HEK293 (cell line): ENCODE results near the gene ZBTB20.

ENCODE experiments used
- OVOL3 ChIP-seq: fragments of 450-650 bp; formaldehyde crosslinking; IDR thresholded peaks from 2 replicates; pipeline ENCODE4 v1.5.1; 2016; ENCODE audit warnings: missing biosample characterization, missing genetic modification characterization
- TCF7L2 ChIP-seq: IDR thresholded peaks from 2 replicates; pipeline ENCODE4 v1.6.1; 2011; ENCODE audit warnings: low read depth, mild to moderate bottlenecking, inconsistent platforms, low read length, moderate library complexity, borderline replicate concordance
- ZBTB8A ChIP-seq: fragments of 450-650 bp; formaldehyde crosslinking; IDR thresholded peaks from 2 replicates; pipeline ENCODE4 v1.5.1; 2016; ENCODE audit warnings: missing biosample characterization, missing genetic modification characterization
- ZNF146 ChIP-seq: fragments of 450-650 bp; formaldehyde crosslinking; IDR thresholded peaks from 2 replicates; pipeline ENCODE4 v1.5.1; 2016; ENCODE audit warnings: missing biosample characterization, missing genetic modification characterization
- ZNF280D ChIP-seq: fragments of 450-650 bp; formaldehyde crosslinking; IDR thresholded peaks from 2 replicates; pipeline ENCODE4 v1.5.1; 2016; ENCODE audit warnings: missing biosample characterization, missing genetic modification characterization
- ZNF529 ChIP-seq: fragments of 450-650 bp; formaldehyde crosslinking; IDR thresholded peaks from 2 replicates; pipeline ENCODE4 v1.5.1; 2017; ENCODE audit warnings: missing genetic modification characterization, missing biosample characterization; ENCODE audit not compliant: insufficient replicate concordance
- ZNF707 ChIP-seq: fragments of 450-650 bp; formaldehyde crosslinking; IDR thresholded peaks from 2 replicates; pipeline ENCODE4 v1.5.1; 2016; ENCODE audit warnings: missing biosample characterization, missing genetic modification characterization
- TF ChIP-seq, protein P1 (sequence below): fragments of 450-650 bp; formaldehyde crosslinking; IDR thresholded peaks from 2 replicates; pipeline ENCODE4 v1.5.1; 2016; ENCODE audit warnings: missing biosample characterization, missing genetic modification characterization

GRCh38 chr3:114379266-114379665, 767.8 kb downstream of the ZBTB20 start:
- TF ChIP-seq ZBTB8A (no peak), ZNF707 (tag by site-specific recombination) (no peak), OVOL3 (tag by site-specific recombination) (no peak), ZNF146 (tag by site-specific recombination) (no peak), ZNF529 (tag by site-specific recombination) (no peak), ZNF280D (no peak), TCF7L2 (no peak)
- TF ChIP-seq, protein P1, sequence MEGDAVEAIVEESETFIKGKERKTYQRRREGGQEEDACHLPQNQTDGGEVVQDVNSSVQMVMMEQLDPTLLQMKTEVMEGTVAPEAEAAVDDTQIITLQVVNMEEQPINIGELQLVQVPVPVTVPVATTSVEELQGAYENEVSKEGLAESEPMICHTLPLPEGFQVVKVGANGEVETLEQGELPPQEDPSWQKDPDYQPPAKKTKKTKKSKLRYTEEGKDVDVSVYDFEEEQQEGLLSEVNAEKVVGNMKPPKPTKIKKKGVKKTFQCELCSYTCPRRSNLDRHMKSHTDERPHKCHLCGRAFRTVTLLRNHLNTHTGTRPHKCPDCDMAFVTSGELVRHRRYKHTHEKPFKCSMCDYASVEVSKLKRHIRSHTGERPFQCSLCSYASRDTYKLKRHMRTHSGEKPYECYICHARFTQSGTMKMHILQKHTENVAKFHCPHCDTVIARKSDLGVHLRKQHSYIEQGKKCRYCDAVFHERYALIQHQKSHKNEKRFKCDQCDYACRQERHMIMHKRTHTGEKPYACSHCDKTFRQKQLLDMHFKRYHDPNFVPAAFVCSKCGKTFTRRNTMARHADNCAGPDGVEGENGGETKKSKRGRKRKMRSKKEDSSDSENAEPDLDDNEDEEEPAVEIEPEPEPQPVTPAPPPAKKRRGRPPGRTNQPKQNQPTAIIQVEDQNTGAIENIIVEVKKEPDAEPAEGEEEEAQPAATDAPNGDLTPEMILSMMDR (tag by site-specific recombination) = no peak
